ENCODE results near the gene MACF1.
A peak's percentile ranks its signal among the peaks of the same experiment; 100 is the strongest.
"Not testable (repeated sequence)": the region's sequence is repeated elsewhere in the genome, so short reads cannot be mapped to it uniquely, and the experiment has no call there.

MACF1 gene

DNA sequence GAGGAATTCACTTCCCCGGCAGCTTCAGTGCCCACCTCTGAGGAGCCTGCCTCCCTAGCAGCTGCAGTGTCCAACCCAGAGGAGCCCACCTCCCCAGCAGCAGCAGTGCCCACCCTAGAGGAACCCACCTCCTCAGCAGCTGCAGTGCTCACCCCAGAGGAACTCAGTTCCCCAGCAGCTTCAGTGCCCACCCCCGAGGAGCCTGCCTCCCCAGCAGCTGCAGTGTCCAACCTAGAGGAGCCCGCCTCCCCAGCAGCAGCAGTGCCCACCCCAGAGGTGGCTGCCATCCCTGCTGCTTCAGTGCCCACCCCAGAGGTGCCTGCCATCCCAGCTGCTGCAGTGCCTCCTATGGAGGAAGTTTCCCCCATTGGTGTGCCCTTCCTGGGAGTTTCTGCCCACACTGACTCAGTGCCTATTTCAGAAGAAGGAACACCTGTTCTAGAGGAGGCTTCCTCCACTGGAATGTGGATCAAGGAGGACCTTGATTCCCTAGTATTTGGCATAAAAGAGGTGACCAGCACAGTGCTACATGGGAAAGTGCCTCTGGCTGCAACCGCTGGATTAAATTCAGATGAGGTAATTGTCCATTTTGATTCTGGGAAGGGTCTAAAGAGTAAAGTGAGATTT, 209.5 kb downstream of the MACF1 start:
- no peak for DNase-seq (ENCODE audit: low spot score)

DNA sequence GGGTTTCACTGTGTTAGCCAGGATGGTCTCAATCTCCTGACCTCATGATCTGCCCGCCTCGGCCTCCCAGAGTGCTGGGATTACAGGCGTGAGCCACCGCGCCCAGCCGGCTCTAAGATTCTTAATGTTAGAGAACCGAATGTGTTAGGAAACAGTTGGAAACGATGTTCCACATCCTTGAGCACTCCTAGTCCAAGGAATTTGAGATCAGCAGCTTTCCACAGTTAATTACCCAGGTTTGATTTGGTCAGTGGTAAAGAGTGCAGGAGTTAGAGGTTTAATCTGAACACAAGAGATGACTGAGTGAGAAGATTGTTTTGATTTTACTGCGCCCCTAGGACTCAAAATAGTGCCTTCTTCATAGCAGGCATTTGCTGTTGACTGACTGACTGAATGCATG, 211.1 kb downstream of the MACF1 start:
- no peak for DNase-seq (ENCODE audit: low spot score)

DNA sequence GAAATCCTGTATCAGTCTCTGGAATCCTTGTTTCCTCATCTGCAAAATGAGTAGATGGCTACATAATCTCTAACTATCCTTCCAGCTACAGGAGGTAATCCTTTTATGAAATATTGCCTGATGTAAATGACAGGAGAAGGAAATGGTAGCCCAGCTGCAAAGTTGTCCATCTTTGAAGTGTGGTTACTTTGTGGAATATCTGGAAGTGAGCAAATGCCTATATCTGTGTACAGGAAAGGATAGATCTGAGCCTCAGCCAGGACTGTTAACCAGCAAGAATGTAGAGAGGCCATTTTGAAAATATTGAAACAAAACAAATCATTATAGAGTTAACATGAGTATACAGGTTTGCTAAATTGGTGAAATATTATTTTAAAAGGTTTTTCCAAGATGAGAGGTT, 212.1 kb downstream of the MACF1 start:
- DNase-seq (ENCODE audit: low spot score), result no peak

DNA sequence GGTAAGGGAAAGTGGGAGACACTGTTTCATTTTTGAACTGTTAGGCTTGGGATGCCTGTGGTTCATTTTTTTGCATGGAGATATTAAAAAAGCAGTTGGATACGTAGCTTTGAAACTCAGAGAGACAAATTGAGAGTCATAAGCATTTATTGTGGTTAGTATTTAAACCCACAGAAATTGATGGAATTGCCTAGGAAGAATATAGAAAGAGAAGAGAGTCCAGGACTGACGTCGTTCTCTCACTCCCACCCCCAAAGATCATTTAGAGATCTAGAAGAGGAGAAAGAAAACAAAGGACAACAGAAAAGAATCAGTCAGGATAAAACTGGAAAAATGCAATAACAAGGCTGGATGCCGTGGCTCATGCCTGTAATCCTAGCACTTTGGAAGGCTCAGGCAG, 213.7 kb downstream of the MACF1 start:
- DNase-seq (ENCODE audit: low spot score), result no peak

DNA sequence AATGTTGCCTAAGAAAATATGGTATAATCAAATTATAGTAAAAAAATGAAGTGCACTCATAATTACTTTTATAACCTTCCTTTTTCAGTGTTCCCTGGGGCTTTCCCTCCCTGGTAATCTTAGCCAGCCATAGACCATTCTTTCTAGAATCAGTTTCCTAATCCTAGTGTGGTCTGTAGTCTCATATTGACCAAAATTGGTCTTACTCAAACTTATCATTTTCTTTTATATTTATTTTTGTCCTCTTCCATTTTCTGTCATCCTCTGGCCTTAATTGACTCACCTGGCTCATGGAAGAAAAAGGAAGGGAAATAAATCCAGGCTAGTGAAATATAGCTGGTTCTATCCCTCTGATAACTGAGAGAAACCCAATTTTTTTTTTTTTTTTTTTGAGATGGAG, 216.0 kb downstream of the MACF1 start:
- no peak for DNase-seq (ENCODE audit: low spot score)

DNA sequence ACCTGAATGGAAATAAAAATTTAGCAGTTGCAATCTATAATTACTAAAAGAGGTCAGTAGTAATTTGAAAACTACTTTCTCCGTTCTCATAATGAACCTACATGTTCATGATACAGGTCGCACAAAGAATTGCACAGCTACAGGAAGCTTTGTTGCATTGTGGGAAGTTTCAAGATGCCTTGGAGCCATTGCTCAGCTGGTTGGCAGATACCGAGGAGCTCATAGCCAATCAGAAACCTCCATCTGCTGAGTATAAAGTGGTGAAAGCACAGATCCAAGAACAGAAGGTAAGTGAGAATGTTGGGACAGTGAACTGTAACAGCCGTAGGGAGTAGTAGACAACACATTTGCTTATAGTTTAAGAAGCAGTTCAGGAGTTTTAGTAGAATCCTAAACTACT, 218.1 kb downstream of the MACF1 start:
- DNase-seq (ENCODE audit: low spot score), result peak; percentile 44

DNA sequence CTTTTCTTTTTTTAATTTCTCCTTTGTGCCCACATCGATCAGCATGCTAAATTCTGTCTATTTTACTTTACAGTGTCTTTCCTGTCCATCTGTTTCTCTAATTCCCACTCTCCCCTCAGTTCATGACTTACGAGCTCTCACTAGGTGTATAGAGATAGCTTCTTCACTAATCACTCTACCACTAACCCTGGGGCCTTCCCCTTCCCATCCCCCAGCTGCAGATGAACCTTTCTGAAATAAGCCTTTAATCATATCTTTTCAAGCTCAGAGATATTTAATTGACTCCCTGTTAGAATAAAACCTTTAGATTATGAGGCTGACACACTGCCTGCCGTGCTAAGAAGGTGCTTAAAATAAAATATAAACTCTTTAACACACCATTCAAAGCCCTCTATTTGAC, 220.7 kb downstream of the MACF1 start:
- no peak for DNase-seq (ENCODE audit: low spot score)

DNA sequence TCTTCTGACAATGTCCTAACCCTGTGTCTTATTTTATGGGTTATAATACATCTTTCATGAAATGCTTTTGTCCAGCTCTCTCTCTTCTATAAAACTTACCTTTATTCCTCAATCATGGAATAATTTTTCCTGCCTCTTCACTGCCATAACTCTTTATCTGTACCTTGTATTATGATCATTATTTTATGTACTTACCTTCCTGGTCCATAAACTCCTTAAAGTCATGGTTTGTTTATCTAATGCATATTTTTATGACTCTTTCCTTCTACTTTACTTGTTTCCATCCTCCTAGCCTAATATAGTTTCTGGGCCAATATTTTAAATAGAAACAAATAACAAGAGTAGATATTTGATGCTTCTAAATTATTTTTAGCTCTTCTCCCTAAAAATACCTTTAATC, 221.1 kb downstream of the MACF1 start:
- DNase-seq (ENCODE audit: low spot score), result no peak

DNA sequence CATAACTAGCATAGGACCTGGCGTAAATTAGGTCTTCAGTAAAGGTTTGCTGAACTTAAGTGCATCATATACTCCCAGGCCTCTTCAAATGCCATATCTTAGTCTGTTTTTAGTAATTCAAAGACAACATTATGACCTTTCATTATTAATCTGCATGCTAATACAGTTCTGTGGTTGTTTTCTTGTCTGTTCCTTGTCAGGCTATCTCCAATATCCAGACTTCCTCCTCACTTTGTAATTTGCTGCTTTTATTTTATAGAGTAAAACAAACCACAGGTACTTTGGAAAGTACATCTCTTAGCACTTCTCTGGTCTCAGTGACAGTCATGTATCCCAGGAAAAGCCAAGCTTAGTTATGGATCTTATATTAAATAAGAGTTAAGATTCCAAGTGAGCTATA, 221.9 kb downstream of the MACF1 start:
- DNase-seq (ENCODE audit: low spot score), result no peak

DNA sequence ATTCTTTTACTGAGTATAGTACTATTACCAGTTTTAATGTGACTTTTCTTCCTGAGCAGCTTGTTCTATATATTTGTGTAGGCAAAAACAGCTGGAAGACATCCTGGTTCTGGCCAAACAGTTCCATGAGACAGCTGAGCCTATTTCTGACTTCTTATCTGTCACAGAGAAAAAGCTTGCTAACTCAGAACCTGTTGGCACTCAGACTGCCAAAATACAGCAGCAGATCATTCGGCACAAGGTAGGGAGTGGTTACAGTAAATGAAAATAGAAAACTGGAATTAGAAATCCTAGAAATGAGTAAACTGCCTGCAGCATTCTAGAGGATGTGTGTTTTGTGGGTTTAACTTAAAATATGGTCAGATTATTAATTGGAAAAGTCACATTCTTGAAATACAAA, 222.9 kb downstream of the MACF1 start:
- DNase-seq (ENCODE audit: low spot score), result no peak

DNA sequence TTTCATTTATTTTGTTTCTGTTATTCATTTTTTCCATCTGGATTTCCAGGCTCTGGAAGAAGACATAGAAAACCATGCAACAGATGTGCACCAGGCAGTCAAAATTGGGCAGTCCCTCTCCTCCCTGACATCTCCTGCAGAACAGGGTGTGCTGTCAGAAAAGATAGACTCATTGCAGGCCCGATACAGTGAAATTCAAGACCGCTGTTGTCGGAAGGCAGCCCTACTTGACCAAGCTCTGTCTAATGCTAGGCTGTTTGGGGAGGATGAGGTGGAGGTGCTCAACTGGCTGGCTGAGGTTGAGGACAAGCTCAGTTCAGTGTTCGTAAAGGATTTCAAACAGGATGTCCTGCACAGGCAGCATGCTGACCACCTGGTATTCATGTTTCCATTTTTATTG, 223.4 kb downstream of the MACF1 start:
- no peak for DNase-seq (ENCODE audit: low spot score)

DNA sequence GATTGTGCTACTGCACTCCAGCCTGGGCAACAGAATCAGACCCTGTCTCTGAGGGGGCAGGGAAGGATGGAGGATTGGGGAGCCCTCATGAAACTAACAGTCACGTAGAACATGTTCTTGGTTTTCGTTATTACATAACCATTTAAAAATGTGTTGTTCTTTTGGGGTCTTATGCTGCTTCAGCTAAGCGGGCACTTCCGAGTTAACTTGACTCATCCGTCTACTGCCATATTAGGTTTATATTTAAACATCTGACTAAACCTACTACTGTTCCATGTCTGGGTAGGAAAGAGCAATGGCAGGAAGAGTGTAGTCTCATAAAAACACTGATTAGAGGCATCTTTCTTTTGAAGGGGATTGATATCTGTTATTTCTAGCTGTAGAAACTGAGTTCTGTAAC, 227.4 kb downstream of the MACF1 start:
- DNase-seq (ENCODE audit: low spot score), result no peak

DNA sequence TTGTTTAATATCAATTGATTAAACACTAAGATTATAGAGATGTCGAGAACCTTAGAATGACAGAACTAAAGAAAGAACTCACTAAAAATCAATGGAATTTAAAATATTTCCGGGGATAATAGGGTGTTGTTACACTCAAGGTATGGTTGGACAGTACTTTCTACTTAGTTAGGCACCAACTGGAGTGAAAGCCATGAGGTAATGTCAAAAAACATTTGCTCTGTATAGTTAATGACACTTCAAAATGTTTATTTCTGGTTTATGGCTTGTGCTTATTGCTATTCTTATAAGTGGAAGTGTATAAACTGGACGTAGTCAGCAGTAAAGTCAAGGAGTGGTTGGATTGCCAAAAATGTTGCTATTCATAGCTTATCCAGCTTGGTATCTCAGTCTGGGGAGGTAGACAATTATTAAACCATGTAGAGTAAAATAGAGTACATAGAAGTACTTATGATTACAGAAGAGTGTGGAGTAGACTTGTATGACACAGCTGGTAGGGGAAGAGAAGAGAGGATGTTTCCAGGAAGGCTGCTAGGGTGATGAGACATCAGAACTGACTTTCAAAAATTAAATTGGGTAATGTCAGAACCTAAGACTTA, 230.4 kb downstream of the MACF1 start:
- DNase-seq (ENCODE audit: low spot score), result no peak

DNA sequence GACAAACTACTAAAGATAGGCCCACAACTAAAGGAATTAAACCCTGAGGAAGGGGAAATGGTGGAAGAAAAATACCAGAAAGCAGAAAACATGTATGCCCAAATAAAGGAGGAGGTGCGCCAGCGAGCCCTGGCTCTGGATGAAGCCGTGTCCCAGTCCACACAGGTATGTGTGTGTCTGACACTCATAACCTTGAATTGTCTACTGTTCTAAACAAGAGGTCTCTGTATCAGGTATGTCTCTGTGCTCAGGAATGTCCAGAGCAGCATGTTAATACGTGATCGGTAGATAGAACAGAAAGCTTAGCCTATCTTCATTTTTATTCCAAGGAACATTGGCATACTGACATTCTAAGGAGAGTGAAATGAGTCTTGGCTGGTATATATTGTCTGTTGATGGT, 231.1 kb downstream of the MACF1 start:
- DNase-seq (ENCODE audit: low spot score), result no peak

DNA sequence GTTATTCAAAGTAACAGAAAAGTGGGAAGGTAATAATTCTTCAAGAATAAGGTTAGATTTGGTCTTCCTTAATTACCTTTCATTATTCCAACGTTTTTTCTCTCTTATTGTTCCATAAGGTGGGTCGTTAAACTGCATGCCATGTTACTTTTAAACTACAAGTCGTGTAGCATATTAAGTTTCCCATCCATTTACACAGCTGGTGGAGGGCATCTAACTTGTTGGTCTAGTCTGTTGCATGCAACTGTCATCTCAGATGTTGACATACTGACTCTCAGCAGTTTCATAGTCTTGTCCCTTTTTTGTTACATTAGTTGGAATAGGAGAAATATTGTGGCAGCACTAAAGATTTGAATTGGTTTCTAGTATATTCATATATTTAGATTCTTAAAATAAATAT, 232.3 kb downstream of the MACF1 start:
- no peak for DNase-seq (ENCODE audit: low spot score)

DNA sequence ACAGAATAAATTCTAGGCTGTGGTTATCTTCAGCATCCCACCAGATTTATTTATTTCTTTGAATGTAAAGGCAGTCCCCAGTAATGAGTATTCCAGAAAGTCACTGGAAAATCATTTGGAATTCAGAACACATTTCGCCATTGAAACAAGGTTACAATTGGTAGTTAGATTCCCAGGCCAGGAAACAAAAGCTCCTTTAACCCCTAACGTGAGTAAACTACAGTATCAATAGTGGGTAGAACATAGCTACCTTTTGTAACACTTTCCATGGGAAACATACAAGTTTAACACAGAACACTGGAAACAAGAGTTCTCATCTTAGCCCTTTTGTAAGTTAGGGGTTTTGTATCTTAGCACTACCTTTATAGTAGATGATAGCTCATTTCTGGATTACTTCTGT, 233.5 kb downstream of the MACF1 start:
- DNase-seq (ENCODE audit: low spot score), result no peak

DNA sequence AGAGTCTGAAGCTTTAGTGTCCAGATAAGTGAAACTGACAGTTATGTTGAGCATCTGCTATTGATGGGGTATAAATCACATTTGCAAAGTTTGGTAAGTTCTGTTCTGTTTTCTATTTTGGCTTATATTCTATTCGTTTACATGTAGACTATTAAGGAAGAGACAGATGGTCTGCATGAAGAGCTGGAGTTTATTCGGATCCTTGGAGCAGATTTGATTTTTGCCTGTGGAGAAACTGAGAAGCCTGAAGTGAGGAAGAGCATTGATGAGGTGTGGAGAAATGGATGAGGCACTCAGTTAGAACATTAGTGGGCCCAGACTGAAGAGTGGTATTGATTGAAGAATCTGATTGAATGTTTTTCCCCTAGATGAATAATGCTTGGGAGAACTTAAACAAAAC, 236.4 kb downstream of the MACF1 start:
- no peak for DNase-seq (ENCODE audit: low spot score)

DNA sequence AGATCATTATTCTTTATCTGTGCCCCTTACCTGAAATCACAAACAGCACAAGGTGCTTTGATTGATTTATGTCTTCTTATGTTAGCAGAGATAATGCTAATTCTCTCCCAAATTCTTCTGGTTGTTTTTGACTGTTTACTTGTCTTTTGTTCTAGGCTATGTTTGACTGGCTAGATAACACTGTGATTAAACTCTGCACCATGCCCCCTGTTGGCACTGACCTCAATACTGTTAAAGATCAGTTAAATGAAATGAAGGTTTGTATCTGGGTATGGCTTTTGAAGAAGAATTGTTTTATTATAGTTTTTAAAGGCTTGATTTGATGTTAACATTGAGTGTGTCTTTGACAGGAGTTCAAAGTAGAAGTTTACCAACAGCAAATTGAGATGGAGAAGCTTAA, 237.3 kb downstream of the MACF1 start:
- DNase-seq (ENCODE audit: low spot score), result no peak

DNA sequence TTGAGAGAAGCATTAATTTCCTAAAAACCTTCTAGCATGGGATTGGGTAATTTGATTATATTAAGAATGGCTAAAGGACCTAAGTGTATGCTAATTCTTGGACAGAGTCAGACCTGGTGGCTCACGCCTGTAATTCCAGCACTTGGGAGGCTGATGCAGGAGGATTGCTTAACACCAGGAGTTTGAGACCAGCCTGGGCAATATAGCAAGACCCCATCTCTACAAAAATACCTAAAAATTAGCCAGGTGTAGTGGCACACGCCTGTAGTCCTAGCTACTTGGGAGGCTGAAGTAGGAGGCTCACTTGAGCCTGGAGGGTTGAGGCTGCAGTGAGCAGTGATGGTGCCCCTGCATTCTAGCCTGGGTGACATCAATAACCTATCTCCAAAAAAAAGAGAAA, 241.1 kb downstream of the MACF1 start:
- no peak for DNase-seq (ENCODE audit: low spot score)

DNA sequence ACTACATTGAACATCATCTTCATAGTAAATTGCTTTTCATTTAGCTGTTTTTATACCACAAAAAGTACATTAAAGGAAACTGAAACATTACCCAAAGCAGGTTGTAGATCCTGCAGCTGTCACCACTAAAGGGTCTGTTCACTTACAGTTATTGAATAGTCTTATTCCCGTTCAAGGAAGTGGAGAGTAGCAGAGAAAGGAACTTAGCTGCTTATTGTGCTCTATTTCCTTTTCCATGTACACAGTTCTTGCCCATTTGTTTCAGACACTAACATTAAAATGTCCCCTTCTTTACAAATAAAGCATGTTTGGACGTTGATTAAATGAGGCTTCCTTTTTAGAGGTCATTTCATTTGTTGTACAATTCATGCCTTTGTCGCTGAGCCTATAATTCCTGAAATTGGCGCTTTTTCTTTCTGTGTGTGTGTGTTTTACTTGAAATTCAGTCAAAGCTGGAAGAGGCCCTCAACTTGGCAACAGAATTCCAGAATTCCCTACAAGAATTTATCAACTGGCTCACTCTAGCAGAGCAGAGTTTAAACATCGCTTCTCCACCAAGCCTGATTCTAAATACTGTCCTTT, 242.6 kb downstream of the MACF1 start:
- no peak for DNase-seq (ENCODE audit: low spot score)

DNA sequence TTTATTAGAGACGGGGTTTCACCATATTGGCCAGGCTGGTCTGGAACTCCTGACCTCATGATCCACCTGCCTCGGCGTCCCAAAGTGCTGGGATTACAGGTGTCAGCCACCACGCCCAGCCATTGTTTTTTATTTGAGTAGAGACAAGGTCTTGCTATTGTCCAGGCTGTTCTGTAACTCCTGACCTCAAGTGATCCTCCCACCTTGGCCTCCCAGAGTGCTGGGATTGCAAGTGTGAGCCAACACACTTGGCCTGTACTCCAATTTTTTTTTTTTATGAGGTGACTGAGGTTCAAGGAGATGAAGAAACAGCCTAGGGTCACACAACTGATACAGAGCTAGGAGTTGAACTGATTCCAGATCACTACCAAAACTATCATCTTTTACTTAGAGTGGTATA, 245.5 kb downstream of the MACF1 start:
- DNase-seq (ENCODE audit: low spot score), result not testable (repeated sequence)

DNA sequence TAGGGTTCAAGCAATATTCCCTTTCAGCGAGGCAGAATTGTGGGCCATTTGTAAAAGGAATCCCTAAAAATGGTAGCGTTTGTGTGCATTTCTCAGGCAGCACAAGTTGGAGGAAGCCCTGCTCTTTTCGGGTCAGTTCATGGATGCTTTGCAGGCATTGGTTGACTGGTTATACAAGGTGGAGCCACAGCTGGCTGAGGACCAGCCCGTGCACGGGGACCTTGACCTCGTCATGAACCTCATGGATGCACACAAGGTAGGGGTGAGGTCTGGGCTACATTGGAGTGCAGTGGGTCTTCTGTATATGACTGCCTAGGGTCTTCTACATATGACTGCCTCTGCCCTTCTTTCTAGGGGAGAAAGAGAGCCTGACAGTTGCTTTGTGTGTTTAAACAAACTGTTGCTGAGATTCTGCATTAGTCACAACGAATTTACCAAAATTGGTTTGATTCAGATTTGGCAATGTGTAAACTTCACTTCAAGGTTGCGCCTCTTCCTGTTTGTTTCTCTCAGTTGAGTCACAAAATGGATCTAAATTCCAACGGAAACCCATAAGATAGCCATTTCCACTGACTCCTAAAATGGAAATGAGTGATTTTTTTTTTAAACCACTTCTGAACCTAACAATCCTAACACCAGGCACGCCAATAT, 246.6 kb downstream of the MACF1 start:
- no peak for DNase-seq (ENCODE audit: low spot score)

DNA sequence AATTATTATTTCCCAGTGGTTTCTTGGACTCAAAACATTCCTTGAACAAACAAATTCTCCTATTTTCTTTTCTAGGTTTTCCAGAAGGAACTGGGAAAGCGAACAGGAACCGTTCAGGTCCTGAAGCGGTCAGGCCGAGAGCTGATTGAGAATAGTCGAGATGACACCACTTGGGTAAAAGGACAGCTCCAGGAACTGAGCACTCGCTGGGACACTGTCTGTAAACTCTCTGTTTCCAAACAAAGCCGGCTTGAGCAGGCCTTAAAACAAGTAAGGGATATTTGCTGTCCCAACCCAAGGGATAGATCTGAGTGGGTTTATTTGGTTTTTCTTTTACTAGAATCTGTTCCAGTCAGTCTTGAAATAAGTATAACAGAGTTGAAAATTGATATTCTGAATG, 247.6 kb downstream of the MACF1 start:
- no peak for DNase-seq (ENCODE audit: low spot score)

DNA sequence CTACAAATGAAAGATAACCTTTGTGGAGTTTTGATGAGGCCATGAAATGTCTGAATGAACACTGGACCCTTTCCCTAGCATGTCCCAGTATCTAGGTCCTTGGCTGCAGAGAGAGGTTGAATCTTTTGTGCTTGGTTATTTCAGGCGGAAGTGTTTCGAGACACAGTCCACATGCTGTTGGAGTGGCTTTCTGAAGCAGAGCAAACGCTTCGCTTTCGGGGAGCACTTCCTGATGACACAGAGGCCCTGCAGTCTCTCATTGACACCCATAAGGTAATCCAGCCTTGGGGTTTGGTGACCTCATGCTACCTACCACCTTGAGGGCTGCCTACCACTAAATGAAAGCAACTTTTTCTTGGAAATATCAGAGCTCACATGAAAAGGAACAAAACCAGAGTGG, 248.0 kb downstream of the MACF1 start:
- no peak for DNase-seq (ENCODE audit: low spot score)
